Right atrium auricular region (tissue), 2 donors: ENCODE results near the gene EIPR1. TPM values are rescaled to one million over a fixed set of nuclear protein-coding genes. Genes with fewer than 3 reads are reported as not detected.

Source experiments
- DNase-seq: peaks from one replicate; pipeline ENCODE4 v3.0.0-alpha.2; 2019; ENCODE audit warnings: low spot score
- H3K27ac ChIP-seq, 2 donors: fragments of 200-600 bp; sonication (generic); 1 replicate in 1 of 2; 2 replicates in 1 of 2; pipeline ENCODE4 v1.5.1; 2016 to 2019
- H3K27me3 ChIP-seq, 2 donors: fragments of 200-600 bp; sonication (generic); one replicate each; pipeline versions ENCODE4 v1.5.1 to v1.6.0; 2017 to 2019
- H3K36me3 ChIP-seq: fragments of 200-600 bp; sonication (generic); one replicate; pipeline ENCODE4 v1.5.1; 2016
- H3K4me1 ChIP-seq, 2 donors: fragments of 200-600 bp; sonication (generic); one replicate each; pipeline versions ENCODE4 v1.5.1 to v1.6.0; 2017 to 2019
- H3K4me3 ChIP-seq, 2 donors: fragments of 200-600 bp; sonication (generic); 1 replicate in 1 of 2; 2 replicates in 1 of 2; pipeline ENCODE4 v1.5.1; 2017 to 2019; ENCODE audit warnings: mild to moderate bottlenecking in 1 of 2, moderate library complexity in 1 of 2
- H3K9me3 ChIP-seq, 2 donors: fragments of 200-600 bp; sonication (generic); one replicate each; pipeline ENCODE4 v1.5.1; 2019
- CTCF ChIP-seq, 2 donors: fragments of 200-600 bp; sonication (generic); IDR thresholded peaks; one replicate each; pipeline ENCODE4 v1.5.1; 2019; ENCODE audit warnings: antibody characterized with exemption in 2 of 2
- total RNA-seq, 2 donors: library from RNA; depleted of rRNA; stranded (reverse); fragments of >200 nt; gene quantifications; one replicate each; pipeline ENCODE4 v1.1.0, GENCODE V29; 2016

EIPR1 gene
- total RNA-seq, 2 donors from 2014 or later = 13.2 to 13.6 TPM

- Histone ChIP-seq H3K4me1 (no peaks in the 10 kb centered on the region), H3K36me3 (no peaks in the 10 kb centered on the region), H3K27ac (no peak overlapping the region), H3K27me3 (no peaks in the 10 kb centered on the region), H3K9me3 (no peaks in the 10 kb centered on the region), H3K4me3 (no peak overlapping the region)
- DNase-seq = no peak
- no peak for TF ChIP-seq CTCF (IDR thresholded peaks at IDR 0.05)
These were observed 60.3 kb downstream of the EIPR1 start for GRCh38 chr2:3317277-3317685.

- Histone ChIP-seq H3K27me3 (no peaks in the 10 kb centered on the region), H3K27ac (no peak overlapping the region), H3K36me3 (no peaks in the 10 kb centered on the region), H3K9me3 (no peaks in the 10 kb centered on the region), H3K4me1 (no peaks in the 10 kb centered on the region), H3K4me3 (no peak overlapping the region)
- DNase-seq = no peak
- TF ChIP-seq CTCF (IDR thresholded peaks at IDR 0.05) = no peak
These were observed 61.0 kb downstream of the EIPR1 start for GRCh38 chr2:3316456-3317276.

DNA sequence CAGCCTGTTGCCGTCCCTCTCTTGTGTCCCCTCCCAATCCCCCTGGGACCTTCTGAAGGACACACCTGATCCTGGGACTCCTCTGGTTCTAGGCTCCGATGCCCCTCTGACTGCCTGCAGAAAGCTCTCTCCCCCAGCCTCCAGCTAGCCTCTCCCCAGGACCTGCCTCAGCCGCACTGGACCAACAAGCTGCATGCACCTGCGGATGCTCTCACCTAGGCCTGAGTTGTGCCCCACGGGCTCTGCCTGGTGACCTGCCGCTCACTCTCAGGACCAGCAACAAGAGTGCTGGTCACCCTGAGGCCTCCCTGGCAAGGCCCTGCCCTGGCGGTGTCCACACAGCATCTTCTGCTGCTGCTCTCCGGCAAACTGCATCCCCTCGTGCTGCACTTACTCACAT lies 63.0 kb downstream of the EIPR1 start:
- no peak for TF ChIP-seq CTCF (IDR thresholded peaks at IDR 0.05)
- Histone ChIP-seq H3K27ac (no peak overlapping the region), H3K9me3 (no peaks in the 10 kb centered on the region), H3K4me3 (no peak overlapping the region), H3K4me1 (no peaks in the 10 kb centered on the region), H3K27me3 (no peaks in the 10 kb centered on the region), H3K36me3 (no peaks in the 10 kb centered on the region)
- no peak for DNase-seq

DNA sequence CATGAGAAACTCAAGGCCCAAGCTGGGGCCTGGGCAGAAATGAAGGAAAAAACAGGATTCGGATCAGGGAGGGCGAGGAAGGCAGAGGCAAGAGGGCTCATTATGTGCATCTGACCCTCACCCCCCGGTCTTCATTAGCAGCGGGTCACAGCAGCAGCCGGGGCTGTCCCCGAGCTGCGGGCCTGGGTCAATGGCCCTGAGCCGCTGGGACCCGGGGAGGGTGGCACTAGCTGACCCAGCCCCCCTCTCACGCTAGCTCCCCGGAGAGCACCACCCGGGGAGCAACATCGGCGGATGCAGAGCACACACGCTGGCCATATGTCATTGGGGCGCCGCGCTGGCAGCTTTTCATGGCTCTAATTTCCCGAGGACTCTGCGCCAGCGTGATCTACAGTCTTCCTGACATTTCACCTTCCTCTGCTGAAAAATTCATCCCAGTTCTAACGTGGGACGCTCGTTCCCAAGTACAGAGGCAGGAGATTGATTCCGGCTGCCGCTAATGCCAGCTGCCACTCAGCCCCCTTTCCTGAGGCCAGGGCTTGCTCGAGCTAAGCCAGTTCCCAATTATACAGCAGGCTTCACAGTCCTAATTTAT lies 63.7 kb downstream of the EIPR1 start:
- H3K4me1 ChIP-seq = no peaks in the 10 kb centered on the region
- H3K27me3 ChIP-seq = no peaks in the 10 kb centered on the region
- TF ChIP-seq CTCF (IDR thresholded peaks at IDR 0.05) = no peak
- no peaks in the 10 kb centered on the region for H3K9me3 ChIP-seq
- H3K36me3 ChIP-seq = no peaks in the 10 kb centered on the region
- H3K4me3 ChIP-seq = no peak overlapping the region
- DNase-seq = no peak
- no peak overlapping the region for H3K27ac ChIP-seq

DNA sequence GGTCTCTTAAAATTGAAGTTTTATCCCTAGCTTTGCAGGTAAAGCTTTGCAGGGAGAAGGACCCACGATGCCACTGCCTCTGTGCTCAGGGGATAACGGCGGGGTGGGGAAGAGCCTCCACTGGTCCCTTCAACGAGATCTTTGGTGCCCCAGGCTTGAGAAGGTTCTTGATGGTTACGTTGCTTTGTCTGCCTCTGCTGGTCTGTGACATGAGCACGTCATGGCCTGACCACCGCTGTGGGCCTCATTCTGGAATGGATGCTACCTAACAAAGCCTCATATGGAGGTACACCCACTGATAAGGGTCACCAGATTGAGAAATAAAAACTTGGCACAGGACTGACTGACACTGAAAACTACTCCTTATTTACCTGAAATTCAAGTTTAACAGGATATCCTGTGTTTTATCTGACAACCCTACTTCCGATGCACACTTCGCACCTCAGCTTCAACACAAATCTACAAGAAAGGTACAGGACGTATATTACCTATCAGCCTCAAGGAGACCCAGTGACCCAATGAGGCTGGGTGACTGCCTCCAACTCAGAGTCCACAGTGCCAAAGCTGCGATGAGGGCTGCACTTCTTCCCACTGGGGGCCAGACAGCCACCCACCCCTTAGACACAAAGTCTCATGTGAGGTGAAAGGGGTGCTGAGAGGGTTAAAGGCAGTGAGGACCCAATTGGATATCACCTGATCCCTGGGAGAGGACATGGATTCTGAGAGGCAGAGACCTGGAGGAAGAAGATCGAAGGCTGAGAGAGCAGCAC lies 64.9 kb downstream of the EIPR1 start:
- no peaks in the 10 kb centered on the region for H3K27me3 ChIP-seq
- no peak overlapping the region for H3K4me3 ChIP-seq
- H3K4me1 ChIP-seq = no peaks in the 10 kb centered on the region
- no peak for TF ChIP-seq CTCF (IDR thresholded peaks at IDR 0.05)
- H3K9me3 ChIP-seq = no peaks in the 10 kb centered on the region
- no peaks in the 10 kb centered on the region for H3K36me3 ChIP-seq
- DNase-seq = no peak
- H3K27ac ChIP-seq = no peak overlapping the region
